Neural cell (in vitro differentiated cells): ENCODE measurements around the gene IL23A. TPM values are rescaled to one million over a fixed set of nuclear protein-coding genes. Genes with fewer than 3 reads are reported as not detected.

ENCODE experiments used
- H2AFZ ChIP-seq: fragments of 200-600, 300-800 bp; sonication (generic), shearing (Covaris generic); 2 replicates; pipeline ENCODE4 v1.6.0; 2014; ENCODE audit warnings: low read depth, mild to moderate bottlenecking, antibody characterized with exemption, low read length, moderate library complexity
- H3F3A ChIP-seq: fragments of 200-600 bp; shearing (Covaris generic); 2 replicates; pipeline ENCODE4 v1.6.1; 2016; ENCODE audit warnings: mild to moderate bottlenecking, moderate library complexity, mixed read lengths, antibody characterized with exemption, low read length; ENCODE audit not compliant: insufficient read depth, poor library complexity, severe bottlenecking
- H3K27ac ChIP-seq: fragments of 200-600, 300-800 bp; sonication (generic), shearing (Covaris generic); 2 replicates; pipeline ENCODE4 v1.5.1; 2014; ENCODE audit warnings: mild to moderate bottlenecking, low read length, moderate library complexity
- H3K27me3 ChIP-seq: fragments of 300-800, 200-600 bp; sonication (generic), shearing (Covaris generic); 2 replicates; pipeline ENCODE4 v1.6.0; 2014; ENCODE audit warnings: mild to moderate bottlenecking, low read depth, low read length, moderate library complexity; ENCODE audit not compliant: insufficient read depth
- H3K36me3 ChIP-seq: fragments of 300-800, 200-600 bp; sonication (generic), shearing (Covaris generic); 2 replicates; pipeline ENCODE4 v1.5.1; 2014; ENCODE audit warnings: mild to moderate bottlenecking, antibody characterized with exemption, low read length, moderate library complexity; ENCODE audit not compliant: insufficient read depth
- H3K4me2 ChIP-seq: fragments of 300-800, 200-600 bp; sonication (generic), shearing (Covaris generic); 2 replicates; pipeline ENCODE4 v1.6.0; 2014; ENCODE audit warnings: mild to moderate bottlenecking, low read length
- H3K4me3 ChIP-seq: fragments of 300-800, 200-600 bp; sonication (generic), shearing (Covaris generic); 2 replicates; pipeline ENCODE4 v1.5.1; 2014; ENCODE audit warnings: mild to moderate bottlenecking, low read length, moderate library complexity
- H3K79me2 ChIP-seq: fragments of 200-600 bp; shearing (Covaris generic); replicated peaks from 2 replicates; pipeline ENCODE4 v1.6.0; 2014; ENCODE audit warnings: mild to moderate bottlenecking, low read length, moderate library complexity; ENCODE audit not compliant: insufficient read depth
- H3K9ac ChIP-seq: fragments of 300-800, 200-600 bp; sonication (generic), shearing (Covaris generic); 2 replicates; pipeline ENCODE4 v1.6.1; 2016; ENCODE audit warnings: mild to moderate bottlenecking, low read length, mixed read lengths
- H3K9me2 ChIP-seq: fragments of 200-600 bp; shearing (Covaris generic); 2 replicates; pipeline ENCODE4 v1.6.1; 2016; ENCODE audit warnings: mild to moderate bottlenecking, low read length, mixed read lengths; ENCODE audit not compliant: insufficient read depth
- H3K9me3 ChIP-seq: fragments of 200-600, 300-800 bp; sonication (generic), shearing (Covaris generic); 2 replicates; pipeline ENCODE4 v1.6.1; 2016; ENCODE audit warnings: mild to moderate bottlenecking, mixed run types, low read length, moderate library complexity, mixed read lengths
- H4K20me1 ChIP-seq: fragments of 200-600 bp; shearing (Covaris generic); 2 replicates; pipeline ENCODE4 v1.6.1; 2016; ENCODE audit warnings: mild to moderate bottlenecking, mixed run types; ENCODE audit not compliant: insufficient read depth
- EP300 ChIP-seq: fragments of 450-650 bp; conservative IDR thresholded peaks from 2 replicates; pipeline ENCODE4 v1.6.1; 2014; ENCODE audit warnings: antibody characterized with exemption, mild to moderate bottlenecking, moderate library complexity; ENCODE audit not compliant: poor library complexity, severe bottlenecking
- EZH2 ChIP-seq: fragments of 200-600, 300-800 bp; shearing (Covaris generic), sonication (generic); IDR thresholded peaks from 2 replicates; pipeline ENCODE4 v1.6.1; 2014; ENCODE audit warnings: antibody characterized with exemption, low read length, borderline replicate concordance, mild to moderate bottlenecking; ENCODE audit not compliant: insufficient read depth, poor library complexity, severe bottlenecking
- MXI1 ChIP-seq: fragments of 450-650 bp; conservative IDR thresholded peaks from 2 replicates; pipeline ENCODE4 v1.6.1; 2014; ENCODE audit warnings: antibody characterized with exemption, mild to moderate bottlenecking; ENCODE audit not compliant: poor library complexity, severe bottlenecking
- POLR2AphosphoS5 ChIP-seq: IDR thresholded peaks from 2 replicates; pipeline ENCODE4 v1.6.1; 2012
- RAD21 ChIP-seq: fragments of 450-650 bp; conservative IDR thresholded peaks from 2 replicates; pipeline ENCODE4 v1.6.1; 2014; ENCODE audit warnings: antibody characterized with exemption, mild to moderate bottlenecking, moderate library complexity
- SMC3 ChIP-seq: fragments of 450-650 bp; conservative IDR thresholded peaks from 2 replicates; pipeline ENCODE4 v1.6.1; 2014; ENCODE audit warnings: antibody characterized with exemption, mild to moderate bottlenecking, moderate library complexity; ENCODE audit not compliant: poor library complexity
- TAF1 ChIP-seq: IDR thresholded peaks from 2 replicates; pipeline ENCODE4 v1.6.1; 2012; ENCODE audit warnings: low read depth
- polyA plus RNA-seq: library from polyadenylated mRNA; depleted of rRNA; stranded (reverse); fragments of >200 nt; gene quantifications from 2 replicates; pipeline ENCODE4 v1.2.3, GENCODE V29; 2014
- TF ChIP-seq, protein P1 (sequence below): IDR thresholded peaks from 2 replicates; pipeline ENCODE4 v1.6.1; 2012; ENCODE audit warnings: borderline replicate concordance
- TF ChIP-seq, protein P2 (sequence below): fragments of 450-650 bp; IDR thresholded peaks from 2 replicates; pipeline ENCODE4 v1.5.1; 2014; ENCODE audit warnings: antibody characterized with exemption, mild to moderate bottlenecking, moderate library complexity; ENCODE audit not compliant: poor library complexity, severe bottlenecking

The IL23A gene
- polyA plus RNA-seq, 1 donor from 2014 or later: 0.31 TPM

DNA sequence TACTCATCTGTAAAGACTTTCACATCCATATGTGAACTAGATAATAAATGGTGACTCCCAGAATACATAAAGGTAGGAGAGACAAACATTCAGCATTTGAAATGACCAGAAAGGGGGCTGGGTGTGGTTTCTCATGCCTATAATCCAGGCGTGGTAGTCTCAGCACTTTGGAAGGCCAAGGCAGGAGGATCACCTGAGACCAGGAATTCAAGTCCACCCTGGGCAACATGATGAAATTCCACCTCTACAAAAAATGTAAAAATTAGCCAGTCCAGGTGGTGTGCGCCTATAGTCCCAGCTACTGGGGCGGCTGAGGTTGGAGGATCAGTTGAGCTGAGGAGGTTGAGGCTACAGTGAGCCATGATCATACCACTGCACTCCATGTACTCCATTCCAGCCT, 34.4 kb upstream of the IL23A start:
- H3K9me2 ChIP-seq: no peaks in the 10 kb centered on the region

DNA sequence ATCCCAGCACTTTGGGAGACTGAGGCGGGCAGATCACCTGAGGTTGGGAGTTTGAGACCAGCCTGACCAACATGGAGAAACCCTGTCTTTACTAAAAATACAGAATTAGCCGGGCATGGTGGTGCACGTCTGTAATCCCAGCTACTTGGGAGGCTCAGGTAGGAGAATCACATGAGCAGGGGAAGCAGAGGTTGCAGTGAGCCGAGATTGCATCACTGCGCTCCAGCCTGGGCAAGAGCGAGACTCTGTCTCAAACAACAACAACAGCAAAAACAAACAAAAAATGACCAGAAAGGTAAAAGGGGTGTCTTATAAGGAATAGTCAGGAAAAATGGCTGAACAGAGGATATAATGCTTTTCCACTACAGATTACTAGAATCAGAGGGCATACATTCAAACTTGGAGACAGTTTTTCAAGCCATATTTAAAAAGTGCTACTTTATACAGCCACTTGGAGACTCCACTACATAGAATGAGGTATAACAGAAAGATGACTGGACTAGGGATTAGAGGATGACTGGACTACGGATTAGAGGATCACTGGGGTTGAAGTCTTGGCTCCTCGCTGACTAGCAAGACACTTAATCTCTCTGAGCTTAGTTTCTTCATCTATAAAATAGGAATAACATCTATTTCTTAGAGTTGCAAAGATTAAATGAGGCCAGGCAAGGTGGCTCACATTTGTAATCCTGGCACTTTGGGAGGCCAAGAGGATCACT, 33.7 kb upstream of the IL23A start:
- Histone ChIP-seq H3K36me3 (no peaks in the 10 kb centered on the region), H3K4me2 (no peak overlapping the region), H2AFZ (no peak overlapping the region), H3F3A (no peaks in the 10 kb centered on the region), H3K9me2 (no peaks in the 10 kb centered on the region), H3K79me2 (no peaks in the 10 kb centered on the region), H4K20me1 (no peaks in the 10 kb centered on the region), H3K9ac (no peak overlapping the region), H3K9me3 (no peaks in the 10 kb centered on the region), H3K27ac (no peak overlapping the region), H3K27me3 (no peaks in the 10 kb centered on the region), H3K4me3 (no peak overlapping the region)
- TF ChIP-seq RAD21 (no peak), TAF1 (no peak), POLR2AphosphoS5 (no peak), EP300 (no peak), MXI1 (no peak), EZH2 (no peak)
- TF ChIP-seq, protein P1, sequence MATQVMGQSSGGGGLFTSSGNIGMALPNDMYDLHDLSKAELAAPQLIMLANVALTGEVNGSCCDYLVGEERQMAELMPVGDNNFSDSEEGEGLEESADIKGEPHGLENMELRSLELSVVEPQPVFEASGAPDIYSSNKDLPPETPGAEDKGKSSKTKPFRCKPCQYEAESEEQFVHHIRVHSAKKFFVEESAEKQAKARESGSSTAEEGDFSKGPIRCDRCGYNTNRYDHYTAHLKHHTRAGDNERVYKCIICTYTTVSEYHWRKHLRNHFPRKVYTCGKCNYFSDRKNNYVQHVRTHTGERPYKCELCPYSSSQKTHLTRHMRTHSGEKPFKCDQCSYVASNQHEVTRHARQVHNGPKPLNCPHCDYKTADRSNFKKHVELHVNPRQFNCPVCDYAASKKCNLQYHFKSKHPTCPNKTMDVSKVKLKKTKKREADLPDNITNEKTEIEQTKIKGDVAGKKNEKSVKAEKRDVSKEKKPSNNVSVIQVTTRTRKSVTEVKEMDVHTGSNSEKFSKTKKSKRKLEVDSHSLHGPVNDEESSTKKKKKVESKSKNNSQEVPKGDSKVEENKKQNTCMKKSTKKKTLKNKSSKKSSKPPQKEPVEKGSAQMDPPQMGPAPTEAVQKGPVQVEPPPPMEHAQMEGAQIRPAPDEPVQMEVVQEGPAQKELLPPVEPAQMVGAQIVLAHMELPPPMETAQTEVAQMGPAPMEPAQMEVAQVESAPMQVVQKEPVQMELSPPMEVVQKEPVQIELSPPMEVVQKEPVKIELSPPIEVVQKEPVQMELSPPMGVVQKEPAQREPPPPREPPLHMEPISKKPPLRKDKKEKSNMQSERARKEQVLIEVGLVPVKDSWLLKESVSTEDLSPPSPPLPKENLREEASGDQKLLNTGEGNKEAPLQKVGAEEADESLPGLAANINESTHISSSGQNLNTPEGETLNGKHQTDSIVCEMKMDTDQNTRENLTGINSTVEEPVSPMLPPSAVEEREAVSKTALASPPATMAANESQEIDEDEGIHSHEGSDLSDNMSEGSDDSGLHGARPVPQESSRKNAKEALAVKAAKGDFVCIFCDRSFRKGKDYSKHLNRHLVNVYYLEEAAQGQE: no peak

More for the DNA sequence above, 34.4 kb upstream of the IL23A start:
- no peaks in the 10 kb centered on the region for H3F3A ChIP-seq
- H3K9me3 ChIP-seq: no peaks in the 10 kb centered on the region
- H3K27me3 ChIP-seq: no peaks in the 10 kb centered on the region
- H3K9ac ChIP-seq: no peak overlapping the region
- no peaks in the 10 kb centered on the region for H4K20me1 ChIP-seq
- TF ChIP-seq TAF1 (no peak), POLR2AphosphoS5 (no peak), RAD21 (no peak), EZH2 (no peak), SMC3 (no peak), EP300 (no peak), MXI1 (no peak)
- TF ChIP-seq, protein P1: no peak
- TF ChIP-seq, protein P2, sequence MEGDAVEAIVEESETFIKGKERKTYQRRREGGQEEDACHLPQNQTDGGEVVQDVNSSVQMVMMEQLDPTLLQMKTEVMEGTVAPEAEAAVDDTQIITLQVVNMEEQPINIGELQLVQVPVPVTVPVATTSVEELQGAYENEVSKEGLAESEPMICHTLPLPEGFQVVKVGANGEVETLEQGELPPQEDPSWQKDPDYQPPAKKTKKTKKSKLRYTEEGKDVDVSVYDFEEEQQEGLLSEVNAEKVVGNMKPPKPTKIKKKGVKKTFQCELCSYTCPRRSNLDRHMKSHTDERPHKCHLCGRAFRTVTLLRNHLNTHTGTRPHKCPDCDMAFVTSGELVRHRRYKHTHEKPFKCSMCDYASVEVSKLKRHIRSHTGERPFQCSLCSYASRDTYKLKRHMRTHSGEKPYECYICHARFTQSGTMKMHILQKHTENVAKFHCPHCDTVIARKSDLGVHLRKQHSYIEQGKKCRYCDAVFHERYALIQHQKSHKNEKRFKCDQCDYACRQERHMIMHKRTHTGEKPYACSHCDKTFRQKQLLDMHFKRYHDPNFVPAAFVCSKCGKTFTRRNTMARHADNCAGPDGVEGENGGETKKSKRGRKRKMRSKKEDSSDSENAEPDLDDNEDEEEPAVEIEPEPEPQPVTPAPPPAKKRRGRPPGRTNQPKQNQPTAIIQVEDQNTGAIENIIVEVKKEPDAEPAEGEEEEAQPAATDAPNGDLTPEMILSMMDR: no peak
- H3K4me2 ChIP-seq: no peak overlapping the region
- no peak overlapping the region for H3K27ac ChIP-seq
- H2AFZ ChIP-seq: no peak overlapping the region
- H3K79me2 ChIP-seq: no peaks in the 10 kb centered on the region
- H3K36me3 ChIP-seq: no peaks in the 10 kb centered on the region
- H3K4me3 ChIP-seq: no peak overlapping the region
